ENCODE results near the gene TTC9.

- TF ChIP-seq, protein P1, sequence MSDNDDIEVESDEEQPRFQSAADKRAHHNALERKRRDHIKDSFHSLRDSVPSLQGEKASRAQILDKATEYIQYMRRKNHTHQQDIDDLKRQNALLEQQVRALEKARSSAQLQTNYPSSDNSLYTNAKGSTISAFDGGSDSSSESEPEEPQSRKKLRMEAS (CRISPR knock-in tag; IDR thresholded peaks at IDR 0.05), result no peak
- TF ChIP-seq, protein P2, sequence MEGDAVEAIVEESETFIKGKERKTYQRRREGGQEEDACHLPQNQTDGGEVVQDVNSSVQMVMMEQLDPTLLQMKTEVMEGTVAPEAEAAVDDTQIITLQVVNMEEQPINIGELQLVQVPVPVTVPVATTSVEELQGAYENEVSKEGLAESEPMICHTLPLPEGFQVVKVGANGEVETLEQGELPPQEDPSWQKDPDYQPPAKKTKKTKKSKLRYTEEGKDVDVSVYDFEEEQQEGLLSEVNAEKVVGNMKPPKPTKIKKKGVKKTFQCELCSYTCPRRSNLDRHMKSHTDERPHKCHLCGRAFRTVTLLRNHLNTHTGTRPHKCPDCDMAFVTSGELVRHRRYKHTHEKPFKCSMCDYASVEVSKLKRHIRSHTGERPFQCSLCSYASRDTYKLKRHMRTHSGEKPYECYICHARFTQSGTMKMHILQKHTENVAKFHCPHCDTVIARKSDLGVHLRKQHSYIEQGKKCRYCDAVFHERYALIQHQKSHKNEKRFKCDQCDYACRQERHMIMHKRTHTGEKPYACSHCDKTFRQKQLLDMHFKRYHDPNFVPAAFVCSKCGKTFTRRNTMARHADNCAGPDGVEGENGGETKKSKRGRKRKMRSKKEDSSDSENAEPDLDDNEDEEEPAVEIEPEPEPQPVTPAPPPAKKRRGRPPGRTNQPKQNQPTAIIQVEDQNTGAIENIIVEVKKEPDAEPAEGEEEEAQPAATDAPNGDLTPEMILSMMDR (IDR thresholded peaks at IDR 0.05), result no peak
- TF ChIP-seq SP1 (CRISPR knock-in tag; conservative IDR thresholded peaks at IDR 0.05) (no peak), E2F4 (CRISPR knock-in tag; IDR thresholded peaks at IDR 0.05; ENCODE audit: borderline replicate concordance, low read depth) (no peak), CREB1 (CRISPR knock-in tag; IDR thresholded peaks at IDR 0.05) (no peak), ETV6 (CRISPR knock-in tag; IDR thresholded peaks at IDR 0.05) (no peak), NR2C2 (CRISPR knock-in tag; IDR thresholded peaks at IDR 0.05) (no peak), ZNF232 (CRISPR knock-in tag; IDR thresholded peaks at IDR 0.05) (no peak), ATF6 (CRISPR knock-in tag; IDR thresholded peaks at IDR 0.05) (no peak)
- TF ChIP-seq, protein P3, sequence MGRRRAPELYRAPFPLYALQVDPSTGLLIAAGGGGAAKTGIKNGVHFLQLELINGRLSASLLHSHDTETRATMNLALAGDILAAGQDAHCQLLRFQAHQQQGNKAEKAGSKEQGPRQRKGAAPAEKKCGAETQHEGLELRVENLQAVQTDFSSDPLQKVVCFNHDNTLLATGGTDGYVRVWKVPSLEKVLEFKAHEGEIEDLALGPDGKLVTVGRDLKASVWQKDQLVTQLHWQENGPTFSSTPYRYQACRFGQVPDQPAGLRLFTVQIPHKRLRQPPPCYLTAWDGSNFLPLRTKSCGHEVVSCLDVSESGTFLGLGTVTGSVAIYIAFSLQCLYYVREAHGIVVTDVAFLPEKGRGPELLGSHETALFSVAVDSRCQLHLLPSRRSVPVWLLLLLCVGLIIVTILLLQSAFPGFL (CRISPR knock-in tag; IDR thresholded peaks at IDR 0.05; ENCODE audit: borderline replicate concordance), result no peak
Measured at GRCh38 chr14:70723276-70723675, 81.6 kb downstream of the TTC9 start.

All from WTC11 (cell line).